ENCODE measurements around the gene COL2A1.

- TF ChIP-seq ZNF18 (tag by site-specific recombination; IDR thresholded peaks at IDR 0.05) (no peak), CTCF (tag by site-specific recombination; IDR thresholded peaks at IDR 0.05) (no peak), ZNF138 (tag by site-specific recombination; IDR thresholded peaks at IDR 0.05; ENCODE audit: borderline replicate concordance) (no peak), ZBTB21 (tag by site-specific recombination; IDR thresholded peaks at IDR 0.05) (no peak), ZNF670 (tag by site-specific recombination; IDR thresholded peaks at IDR 0.05; ENCODE audit: low read depth) (no peak), ZFP37 (tag by site-specific recombination; IDR thresholded peaks at IDR 0.05) (no peak), ZNF366 (tag by site-specific recombination; conservative IDR thresholded peaks at IDR 0.05) (no peak), ZNF248 (tag by site-specific recombination; IDR thresholded peaks at IDR 0.05) (no peak)
- TF ChIP-seq, protein P1, sequence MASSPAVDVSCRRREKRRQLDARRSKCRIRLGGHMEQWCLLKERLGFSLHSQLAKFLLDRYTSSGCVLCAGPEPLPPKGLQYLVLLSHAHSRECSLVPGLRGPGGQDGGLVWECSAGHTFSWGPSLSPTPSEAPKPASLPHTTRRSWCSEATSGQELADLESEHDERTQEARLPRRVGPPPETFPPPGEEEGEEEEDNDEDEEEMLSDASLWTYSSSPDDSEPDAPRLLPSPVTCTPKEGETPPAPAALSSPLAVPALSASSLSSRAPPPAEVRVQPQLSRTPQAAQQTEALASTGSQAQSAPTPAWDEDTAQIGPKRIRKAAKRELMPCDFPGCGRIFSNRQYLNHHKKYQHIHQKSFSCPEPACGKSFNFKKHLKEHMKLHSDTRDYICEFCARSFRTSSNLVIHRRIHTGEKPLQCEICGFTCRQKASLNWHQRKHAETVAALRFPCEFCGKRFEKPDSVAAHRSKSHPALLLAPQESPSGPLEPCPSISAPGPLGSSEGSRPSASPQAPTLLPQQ (tag by site-specific recombination; IDR thresholded peaks at IDR 0.05) = no peak
Measured at GRCh38 chr12:47986832-47987231, 17.4 kb downstream of the COL2A1 start.

Measured in HEK293 (cell line).